HG03342 (cell line): Measurements from ENCODE around the gene RHEB.

Source experiments
- ATAC-seq: cut with Tn5 transposase; IDR thresholded peaks from one replicate; pipeline ENCODE4 v1.9.1; 2021; ENCODE audit warnings: mild to moderate bottlenecking, moderate library complexity; ENCODE audit not compliant: unreplicated experiment

Gene RHEB

GRCh38 chr7:151423226-151423625, 96.5 kb downstream of the RHEB start:
- ATAC-seq = no peak

GRCh38 chr7:151422212-151422611, 97.5 kb downstream of the RHEB start:
- ATAC-seq = no peak

GRCh38 chr7:151420144-151420543, 99.6 kb downstream of the RHEB start:
- ATAC-seq = no peak

GRCh38 chr7:151416941-151417315, 102.8 kb downstream of the RHEB start:
- ATAC-seq = no peak

GRCh38 chr7:151416112-151416940, 103.4 kb downstream of the RHEB start:
- ATAC-seq = no peak
